ENCODE data around the gene CCDC160. TPM values are rescaled to one million over a fixed set of nuclear protein-coding genes. Genes with fewer than 3 reads are reported as not detected.

The CCDC160 gene
- polyA plus RNA-seq, 1 donor (not counting 4 experiments of a cell fraction or from before 2014, with no cell fraction given) = not detected

DNA sequence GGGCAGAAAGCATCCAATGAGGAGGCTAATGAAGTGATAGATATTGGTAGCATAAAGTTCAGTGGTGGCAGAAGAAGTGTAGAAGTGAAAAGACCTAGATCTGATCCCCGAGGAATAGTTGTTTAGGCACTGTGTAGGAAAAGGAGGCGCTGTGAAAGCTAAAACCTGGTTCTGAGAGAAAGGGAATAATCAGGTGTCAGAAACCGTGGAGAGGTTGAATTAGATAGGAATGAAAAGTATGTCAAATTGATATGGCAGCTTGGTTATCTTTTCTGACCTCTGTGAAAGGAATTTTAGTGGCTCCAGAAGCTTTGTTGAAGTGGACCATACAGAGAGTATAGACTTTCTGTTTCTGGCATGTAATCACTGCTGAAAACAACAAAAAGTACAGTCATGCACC is 30.8 kb upstream of the CCDC160 start:
- no peaks in the 10 kb centered on the region for H4K20me1 ChIP-seq (ENCODE audit: control insufficient read depth, extremely low read depth, insufficient read depth, low read length)
- H3K4me2 ChIP-seq (ENCODE audit: control insufficient read depth, extremely low read depth, insufficient read depth, low read depth, low read length) = no peak overlapping the region
- H3K9me3 ChIP-seq (ENCODE audit: control insufficient read depth, low read depth, low read length) = no peaks in the 10 kb centered on the region
- H3K36me3 ChIP-seq (ENCODE audit: control insufficient read depth in 2 of 2, extremely low read depth in 1 of 2, insufficient read depth in 2 of 2, low read length in 2 of 2) = no peaks in the 10 kb centered on the region
- TF ChIP-seq, protein P1, sequence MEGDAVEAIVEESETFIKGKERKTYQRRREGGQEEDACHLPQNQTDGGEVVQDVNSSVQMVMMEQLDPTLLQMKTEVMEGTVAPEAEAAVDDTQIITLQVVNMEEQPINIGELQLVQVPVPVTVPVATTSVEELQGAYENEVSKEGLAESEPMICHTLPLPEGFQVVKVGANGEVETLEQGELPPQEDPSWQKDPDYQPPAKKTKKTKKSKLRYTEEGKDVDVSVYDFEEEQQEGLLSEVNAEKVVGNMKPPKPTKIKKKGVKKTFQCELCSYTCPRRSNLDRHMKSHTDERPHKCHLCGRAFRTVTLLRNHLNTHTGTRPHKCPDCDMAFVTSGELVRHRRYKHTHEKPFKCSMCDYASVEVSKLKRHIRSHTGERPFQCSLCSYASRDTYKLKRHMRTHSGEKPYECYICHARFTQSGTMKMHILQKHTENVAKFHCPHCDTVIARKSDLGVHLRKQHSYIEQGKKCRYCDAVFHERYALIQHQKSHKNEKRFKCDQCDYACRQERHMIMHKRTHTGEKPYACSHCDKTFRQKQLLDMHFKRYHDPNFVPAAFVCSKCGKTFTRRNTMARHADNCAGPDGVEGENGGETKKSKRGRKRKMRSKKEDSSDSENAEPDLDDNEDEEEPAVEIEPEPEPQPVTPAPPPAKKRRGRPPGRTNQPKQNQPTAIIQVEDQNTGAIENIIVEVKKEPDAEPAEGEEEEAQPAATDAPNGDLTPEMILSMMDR (optimal IDR thresholded peaks at IDR 0.05 in 1 of 3, IDR thresholded peaks at IDR 0.05 in 1 of 3, conservative IDR thresholded peaks at IDR 0.05 in 1 of 3; ENCODE audit: extremely low read depth in 1 of 3, insufficient read depth in 2 of 3, low read length in 3 of 3) = no peak
- TF ChIP-seq EZH2 (IDR thresholded peaks at IDR 0.05; ENCODE audit: low read length) = no peak
- no peak for DNase-seq (ENCODE audit: low read depth, low spot score)
- H3K9me1 ChIP-seq (ENCODE audit: control insufficient read depth, extremely low read depth, insufficient read depth, low read length) = no peaks in the 10 kb centered on the region
- H3K9ac ChIP-seq (ENCODE audit: control insufficient read depth, extremely low read depth, insufficient read depth, low read length) = no peak overlapping the region
- dilution Hi-C loops (cut with MboI; ENCODE audit: extremely low pct_ligation_motif_present, low sequenced_read_pairs) = no loop called here
- no peak overlapping the region for H3K27ac ChIP-seq (ENCODE audit: control insufficient read depth, insufficient read depth, low read length)
- no peaks in the 10 kb centered on the region for H3K4me1 ChIP-seq (ENCODE audit: control insufficient read depth, extremely low read depth, insufficient read depth, low read length)
- no peaks in the 10 kb centered on the region for H3K79me2 ChIP-seq (ENCODE audit: control insufficient read depth, insufficient read depth, low read length)
- no peak overlapping the region for H2AFZ ChIP-seq (ENCODE audit: control insufficient read depth, low read length)
- no peaks in the 10 kb centered on the region for H3K27me3 ChIP-seq (ENCODE audit: control insufficient read depth, extremely low read depth, insufficient read depth, low read length)
- no peak for FAIRE-seq
- no peak overlapping the region for H3K4me3 ChIP-seq (ENCODE audit: control insufficient read depth in 2 of 3, extremely low read depth in 1 of 3, insufficient read depth in 2 of 3, low read depth in 1 of 3, low read length in 3 of 3)

DNA sequence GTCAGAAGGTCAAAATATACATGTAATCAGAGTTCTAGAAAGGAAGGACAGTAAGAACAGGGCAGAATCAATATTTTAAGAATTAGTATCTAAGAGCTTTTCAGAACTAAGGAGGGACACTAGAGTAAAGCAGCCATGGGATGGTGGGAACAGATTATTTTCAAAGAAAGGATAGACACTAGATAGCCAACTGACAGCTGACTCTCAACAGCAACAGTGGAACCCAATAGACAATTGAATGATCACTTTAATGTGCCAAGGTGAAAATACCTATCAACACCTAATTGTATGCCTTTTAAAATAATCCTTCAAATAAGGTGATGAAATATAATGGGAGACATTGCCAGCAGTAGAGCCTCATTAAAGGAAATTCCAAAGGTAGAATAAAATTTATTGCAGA is 26.5 kb upstream of the CCDC160 start:
- no peaks in the 10 kb centered on the region for H3K9me3 ChIP-seq (ENCODE audit: control insufficient read depth, low read depth, low read length)
- FAIRE-seq (no peak), DNase-seq (ENCODE audit: low read depth, low spot score) (no peak)
- dilution Hi-C loops (cut with MboI; ENCODE audit: extremely low pct_ligation_motif_present, low sequenced_read_pairs) = no loop called here
- H3K4me3 ChIP-seq (ENCODE audit: control insufficient read depth in 2 of 3, extremely low read depth in 1 of 3, insufficient read depth in 2 of 3, low read depth in 1 of 3, low read length in 3 of 3) = no peak overlapping the region
- H3K4me1 ChIP-seq (ENCODE audit: control insufficient read depth, extremely low read depth, insufficient read depth, low read length) = no peaks in the 10 kb centered on the region
- H3K79me2 ChIP-seq (ENCODE audit: control insufficient read depth, insufficient read depth, low read length) = no peaks in the 10 kb centered on the region
- no peaks in the 10 kb centered on the region for H3K9me1 ChIP-seq (ENCODE audit: control insufficient read depth, extremely low read depth, insufficient read depth, low read length)
- no peaks in the 10 kb centered on the region for H3K27me3 ChIP-seq (ENCODE audit: control insufficient read depth, extremely low read depth, insufficient read depth, low read length)
- H3K9ac ChIP-seq (ENCODE audit: control insufficient read depth, extremely low read depth, insufficient read depth, low read length) = no peak overlapping the region
- H3K36me3 ChIP-seq (ENCODE audit: control insufficient read depth in 2 of 2, extremely low read depth in 1 of 2, insufficient read depth in 2 of 2, low read length in 2 of 2) = no peaks in the 10 kb centered on the region
- no peaks in the 10 kb centered on the region for H4K20me1 ChIP-seq (ENCODE audit: control insufficient read depth, extremely low read depth, insufficient read depth, low read length)
- no peak overlapping the region for H3K27ac ChIP-seq (ENCODE audit: control insufficient read depth, insufficient read depth, low read length)
- no peak for TF ChIP-seq EZH2 (IDR thresholded peaks at IDR 0.05; ENCODE audit: low read length)
- TF ChIP-seq, protein P1 (optimal IDR thresholded peaks at IDR 0.05 in 1 of 3, IDR thresholded peaks at IDR 0.05 in 1 of 3, conservative IDR thresholded peaks at IDR 0.05 in 1 of 3; ENCODE audit: extremely low read depth in 1 of 3, insufficient read depth in 2 of 3, low read length in 3 of 3) = no peak
- no peak overlapping the region for H3K4me2 ChIP-seq (ENCODE audit: control insufficient read depth, extremely low read depth, insufficient read depth, low read depth, low read length)
- no peak overlapping the region for H2AFZ ChIP-seq (ENCODE audit: control insufficient read depth, low read length)
